ENCODE results near the gene ATP7A. TPM values are rescaled to one million over a fixed set of nuclear protein-coding genes. Genes with fewer than 3 reads are reported as not detected.

ATP7A gene
- total and polyA plus RNA-seq, 2 experiments from 2014 or later, result 5.4 to 8.4 TPM

DNA sequence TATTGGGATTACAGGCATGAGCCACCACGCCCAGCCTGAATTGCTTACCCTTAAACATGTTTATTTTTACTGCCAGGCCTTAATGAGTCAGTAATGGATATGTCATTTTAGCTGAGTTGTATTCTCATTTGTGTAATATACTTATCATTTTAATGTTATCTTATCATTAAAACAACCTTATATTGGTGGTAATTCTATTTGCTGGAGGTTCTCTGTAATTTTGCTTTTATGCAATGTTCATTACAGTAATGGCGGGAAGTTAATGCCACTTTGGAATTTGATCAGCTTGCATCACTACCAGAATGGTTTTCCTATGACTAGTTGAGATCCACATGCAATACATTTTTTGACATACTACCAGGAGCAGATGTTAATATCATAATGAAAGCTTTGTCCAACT is 65.3 kb downstream of the ATP7A start:
- H3K4me1 ChIP-seq (ENCODE audit: low read depth), result no peaks in the 10 kb centered on the region
- no peaks in the 10 kb centered on the region for H3K27me3 ChIP-seq
- no peak overlapping the region for H3K27ac ChIP-seq
- no peaks in the 10 kb centered on the region for H3K9me3 ChIP-seq (ENCODE audit: low read depth)
- H3K4me3 ChIP-seq, result no peak overlapping the region
- TF ChIP-seq, protein P1, sequence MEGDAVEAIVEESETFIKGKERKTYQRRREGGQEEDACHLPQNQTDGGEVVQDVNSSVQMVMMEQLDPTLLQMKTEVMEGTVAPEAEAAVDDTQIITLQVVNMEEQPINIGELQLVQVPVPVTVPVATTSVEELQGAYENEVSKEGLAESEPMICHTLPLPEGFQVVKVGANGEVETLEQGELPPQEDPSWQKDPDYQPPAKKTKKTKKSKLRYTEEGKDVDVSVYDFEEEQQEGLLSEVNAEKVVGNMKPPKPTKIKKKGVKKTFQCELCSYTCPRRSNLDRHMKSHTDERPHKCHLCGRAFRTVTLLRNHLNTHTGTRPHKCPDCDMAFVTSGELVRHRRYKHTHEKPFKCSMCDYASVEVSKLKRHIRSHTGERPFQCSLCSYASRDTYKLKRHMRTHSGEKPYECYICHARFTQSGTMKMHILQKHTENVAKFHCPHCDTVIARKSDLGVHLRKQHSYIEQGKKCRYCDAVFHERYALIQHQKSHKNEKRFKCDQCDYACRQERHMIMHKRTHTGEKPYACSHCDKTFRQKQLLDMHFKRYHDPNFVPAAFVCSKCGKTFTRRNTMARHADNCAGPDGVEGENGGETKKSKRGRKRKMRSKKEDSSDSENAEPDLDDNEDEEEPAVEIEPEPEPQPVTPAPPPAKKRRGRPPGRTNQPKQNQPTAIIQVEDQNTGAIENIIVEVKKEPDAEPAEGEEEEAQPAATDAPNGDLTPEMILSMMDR (IDR thresholded peaks at IDR 0.05; ENCODE audit: low read depth, low read length), result no peak
- no peak for DNase-seq (ENCODE audit: low read depth in 1 of 2, low spot score in 1 of 2)
- H3K36me3 ChIP-seq, result no peaks in the 10 kb centered on the region

GRCh38 chrX:77977095-77977494 is 66.6 kb downstream of the ATP7A start:
- no peaks in the 10 kb centered on the region for H3K4me1 ChIP-seq (ENCODE audit: low read depth)
- no peaks in the 10 kb centered on the region for H3K9me3 ChIP-seq (ENCODE audit: low read depth)
- DNase-seq (ENCODE audit: low read depth in 1 of 2, low spot score in 1 of 2), result no peak
- H3K27me3 ChIP-seq, result no peaks in the 10 kb centered on the region
- H3K27ac ChIP-seq, result no peak overlapping the region
- TF ChIP-seq, protein P1 (IDR thresholded peaks at IDR 0.05; ENCODE audit: low read depth, low read length), result no peak
- H3K4me3 ChIP-seq, result no peak overlapping the region
- H3K36me3 ChIP-seq, result no peaks in the 10 kb centered on the region

- H3K36me3 ChIP-seq, result no peaks in the 10 kb centered on the region
- TF ChIP-seq, protein P1 (IDR thresholded peaks at IDR 0.05; ENCODE audit: low read depth, low read length), result no peak
- no peak overlapping the region for H3K27ac ChIP-seq
- H3K9me3 ChIP-seq (ENCODE audit: low read depth), result no peaks in the 10 kb centered on the region
- DNase-seq (ENCODE audit: low read depth in 1 of 2, low spot score in 1 of 2), result no peak
- no peaks in the 10 kb centered on the region for H3K4me1 ChIP-seq (ENCODE audit: low read depth)
- H3K4me3 ChIP-seq, result no peak overlapping the region
- no peaks in the 10 kb centered on the region for H3K27me3 ChIP-seq
These were observed 67.0 kb downstream of the ATP7A start for GRCh38 chrX:77977518-77977917.

- Histone ChIP-seq H3K27me3 (no peaks in the 10 kb centered on the region), H3K4me3 (no peak overlapping the region), H3K4me1 (ENCODE audit: low read depth) (no peaks in the 10 kb centered on the region), H3K27ac (no peak overlapping the region), H3K9me3 (ENCODE audit: low read depth) (no peaks in the 10 kb centered on the region), H3K36me3 (no peaks in the 10 kb centered on the region)
- DNase-seq (ENCODE audit: low read depth in 1 of 2, low spot score in 1 of 2), result no peak
- TF ChIP-seq, protein P1 (IDR thresholded peaks at IDR 0.05; ENCODE audit: low read depth, low read length), result no peak
These were observed 69.4 kb downstream of the ATP7A start for GRCh38 chrX:77979870-77980269.

DNA sequence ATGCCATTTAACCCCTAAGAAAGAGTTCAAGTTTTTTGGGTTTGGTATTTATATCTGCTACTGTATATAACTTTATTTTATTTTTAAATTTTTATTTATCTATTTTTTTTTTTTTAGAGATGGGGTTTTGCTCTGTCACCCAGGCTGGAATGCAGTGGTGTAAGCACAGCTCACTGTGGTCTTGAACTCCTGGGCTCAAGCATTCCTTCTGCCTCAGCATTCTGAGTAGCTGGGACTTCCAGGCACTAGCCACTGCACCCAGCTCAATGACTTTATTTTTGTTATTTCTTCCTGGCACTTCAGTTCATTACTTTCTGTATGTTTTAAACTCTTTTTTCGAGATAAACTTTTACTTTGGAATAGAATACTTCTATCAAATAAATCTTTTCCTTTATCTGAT is 101.4 kb downstream of the ATP7A start:
- H3K27me3 ChIP-seq, result no peaks in the 10 kb centered on the region
- H3K4me3 ChIP-seq, result no peak overlapping the region
- no peaks in the 10 kb centered on the region for H3K36me3 ChIP-seq
- no peak for DNase-seq (ENCODE audit: low read depth in 1 of 2, low spot score in 1 of 2)
- H3K4me1 ChIP-seq (ENCODE audit: low read depth), result no peaks in the 10 kb centered on the region
- no peak overlapping the region for H3K27ac ChIP-seq
- TF ChIP-seq, protein P1 (IDR thresholded peaks at IDR 0.05; ENCODE audit: low read depth, low read length), result no peak
- H3K9me3 ChIP-seq (ENCODE audit: low read depth), result no peaks in the 10 kb centered on the region

All from cardiac muscle cell (in vitro differentiated cells and primary cell).